Liver (tissue), 9 donors: Measurements from ENCODE around the gene MED31. TPM values are rescaled to one million over a fixed set of nuclear protein-coding genes. Genes with fewer than 3 reads are reported as not detected.

ENCODE experiments used
- DNase-seq: peaks from one replicate; pipeline ENCODE4 v3.0.0-alpha.2; 2017; ENCODE audit warnings: low spot score
- H3K27ac ChIP-seq, 2 donors: one replicate each; pipeline ENCODE4 v1.7.0; 2013; ENCODE audit warnings: inconsistent platforms in 2 of 2, low read length in 2 of 2, control low read depth in 1 of 2, low read depth in 1 of 2, mild to moderate bottlenecking in 1 of 2
- H3K27me3 ChIP-seq, 4 donors: one replicate each; pipeline versions ENCODE4 v1.6.1 to v1.7.0; 2013; ENCODE audit warnings: low read length in 3 of 4, inconsistent platforms in 1 of 4, mild to moderate bottlenecking in 1 of 4, moderate library complexity in 1 of 4; ENCODE audit not compliant: control insufficient read depth in 4 of 4, insufficient read depth in 4 of 4
- H3K36me3 ChIP-seq, 4 donors: one replicate each; pipeline versions ENCODE4 v1.6.1 to v1.7.0; 2013; ENCODE audit warnings: low read length in 3 of 4, mild to moderate bottlenecking in 3 of 4, low read depth in 1 of 4, moderate library complexity in 1 of 4; ENCODE audit not compliant: control insufficient read depth in 4 of 4, insufficient read depth in 3 of 4
- H3K4me1 ChIP-seq, 4 donors: one replicate each; pipeline versions ENCODE4 v1.6.1 to v1.7.0; 2013; ENCODE audit warnings: low read length in 3 of 4, mild to moderate bottlenecking in 3 of 4, moderate library complexity in 1 of 4; ENCODE audit not compliant: control insufficient read depth in 4 of 4, insufficient read depth in 4 of 4
- H3K4me3 ChIP-seq, 3 donors: one replicate each; pipeline versions ENCODE4 v1.6.1 to v1.7.0; 2013; ENCODE audit warnings: low read length in 3 of 3, control low read depth in 1 of 3, low read depth in 1 of 3, mild to moderate bottlenecking in 1 of 3
- H3K9ac ChIP-seq, 2 donors: one replicate each; pipeline ENCODE4 v1.7.0; 2013; ENCODE audit warnings: low read length in 2 of 2, mild to moderate bottlenecking in 2 of 2, moderate library complexity in 2 of 2, control low read depth in 1 of 2, low read depth in 1 of 2
- H3K9me3 ChIP-seq, 4 donors: one replicate each; pipeline versions ENCODE4 v1.6.1 to v1.7.0; 2013; ENCODE audit warnings: low read length in 3 of 4; ENCODE audit not compliant: control insufficient read depth in 4 of 4
- ATF3 ChIP-seq: IDR thresholded peaks from 2 replicates; pipeline ENCODE4 v1.6.1; 2016; ENCODE audit warnings: antibody characterized with exemption
- EGR1 ChIP-seq, 2 donors: IDR thresholded peaks; 2 replicates each; pipeline ENCODE4 v1.6.1; 2016 to 2018; ENCODE audit warnings: antibody characterized with exemption in 2 of 2, low read depth in 2 of 2
- FOXA1 ChIP-seq: IDR thresholded peaks from 2 replicates; pipeline ENCODE4 v1.6.1; 2016; ENCODE audit warnings: antibody characterized with exemption
- FOXA2 ChIP-seq: IDR thresholded peaks from 2 replicates; pipeline ENCODE4 v1.6.1; 2016; ENCODE audit warnings: antibody characterized with exemption
- GABPA ChIP-seq, 2 donors: IDR thresholded peaks in 1 of 2; conservative IDR thresholded peaks in 1 of 2; 2 replicates each; pipeline ENCODE4 v1.6.1; 2016; ENCODE audit warnings: antibody characterized with exemption in 2 of 2, mild to moderate bottlenecking in 1 of 2, moderate library complexity in 1 of 2
- HNF4A ChIP-seq, 2 donors: conservative IDR thresholded peaks; 2 replicates each; pipeline ENCODE4 v1.6.1; 2016; ENCODE audit warnings: antibody characterized with exemption in 2 of 2, mild to moderate bottlenecking in 2 of 2
- HNF4G ChIP-seq: IDR thresholded peaks from 2 replicates; pipeline ENCODE4 v1.6.1; 2016; ENCODE audit warnings: antibody characterized with exemption
- JUND ChIP-seq, 2 donors: IDR thresholded peaks; 2 replicates each; pipeline ENCODE4 v1.6.1; 2016; ENCODE audit warnings: antibody characterized with exemption in 2 of 2
- MAX ChIP-seq: IDR thresholded peaks from 2 replicates; pipeline ENCODE4 v1.6.1; 2016; ENCODE audit warnings: antibody characterized with exemption
- NR2F2 ChIP-seq: IDR thresholded peaks from 2 replicates; pipeline ENCODE4 v1.6.1; 2016; ENCODE audit warnings: antibody characterized with exemption
- RAD21 ChIP-seq, 2 donors: IDR thresholded peaks; 2 replicates each; pipeline ENCODE4 v1.6.1; 2016; ENCODE audit warnings: antibody characterized with exemption in 2 of 2, mild to moderate bottlenecking in 2 of 2
- RXRA ChIP-seq, 2 donors: IDR thresholded peaks; 2 replicates each; pipeline ENCODE4 v1.6.1; 2017 to 2018; ENCODE audit warnings: antibody characterized with exemption in 2 of 2, mild to moderate bottlenecking in 1 of 2
- SP1 ChIP-seq: IDR thresholded peaks from 2 replicates; pipeline ENCODE4 v1.6.1; 2018; ENCODE audit warnings: antibody characterized with exemption, mild to moderate bottlenecking
- TAF1 ChIP-seq: conservative IDR thresholded peaks from 2 replicates; pipeline ENCODE4 v1.6.1; 2016; ENCODE audit warnings: antibody characterized with exemption, mild to moderate bottlenecking
- YY1 ChIP-seq: IDR thresholded peaks from 2 replicates; pipeline ENCODE4 v1.6.1; 2016; ENCODE audit warnings: antibody characterized with exemption, mild to moderate bottlenecking
- ZBTB33 ChIP-seq: IDR thresholded peaks from 2 replicates; pipeline ENCODE4 v1.6.1; 2016; ENCODE audit warnings: antibody characterized with exemption
- WGBS: extraction: QIAGEN DNeasy Blood & Tissue Kit; methylation state at CpG from one replicate; pipeline ENCODE4 v1.1.7; 2013; 5-methylcytosine and 5-hydroxymethylcytosine counted together
- polyA plus RNA-seq, 2 donors: library from polyadenylated mRNA; stranded (reverse) in 1 of 2; unstranded in 1 of 2; fragments of 200-250 nt in 1 of 2; fragments of >200 nt in 1 of 2; fragmentation: Nextera tagmentation in 1 of 2; extraction: Ambion mirVana in 1 of 2; gene quantifications; one replicate each; pipeline versions ENCODE4 v1.2.1 to v1.2.3, GENCODE V29; 2013 to 2015
- total RNA-seq, 2 donors: library from RNA; depleted of rRNA; stranded (reverse); fragments of >200 nt; gene quantifications; one replicate each; pipeline ENCODE4 v1.2.3, GENCODE V29; 2014
- TF ChIP-seq, protein P1 (sequence below): IDR thresholded peaks from 2 replicates; pipeline ENCODE4 v1.6.1; 2016; ENCODE audit warnings: antibody characterized with exemption, mild to moderate bottlenecking
- TF ChIP-seq, protein P2 (sequence below): fragments of 150-350 bp; IDR thresholded peaks from 2 replicates; pipeline ENCODE4 v1.5.1; 2017; ENCODE audit warnings: improper control_type of control experiment, low read depth, low read length; ENCODE audit not compliant: missing input control
- donor health status: healthy.
- donor health status: healthy.
- donor health status: healthy.
- donor health status: healthy.
- donor health status: healthy.

The MED31 gene
- total and polyA plus RNA-seq, 4 donors: 6.9 to 29.8 (median 8.7) TPM

- H3K9me3 ChIP-seq: no peaks in the 10 kb centered on the region
- H3K4me3 ChIP-seq: no peak overlapping the region
- peaks cover 4 to 51% (median 37%) of the 10 kb centered on the region in 4 donors for H3K4me1 ChIP-seq
- TF ChIP-seq RXRA (IDR thresholded peaks at IDR 0.05) (no peak), EGR1 (IDR thresholded peaks at IDR 0.05; ENCODE audit: low read depth in 2 of 2) (peak in 1 of 2 donors; percentile 8)
- peaks cover 1 to 9% (median 5%) of the 10 kb centered on the region in 4 donors for H3K36me3 ChIP-seq
- no peak overlapping the region for H3K9ac ChIP-seq
- 54% methylated on average over 3 of the region's 3 CpGs for WGBS
- no peak for DNase-seq
- peak overlapping the region in 1 of 2 donors; percentile 4 for H3K27ac ChIP-seq
- no peaks in the 10 kb centered on the region for H3K27me3 ChIP-seq
Observed at GRCh38 chr17:6683730-6684459, 32.5 kb upstream of the MED31 start.

GRCh38 chr17:6683081-6683684, 31.8 kb upstream of the MED31 start:
- peaks cover 4 to 51% (median 37%) of the 10 kb centered on the region in 4 donors for H3K4me1 ChIP-seq
- peak overlapping the region in 1 of 2 donors; percentile 4 for H3K27ac ChIP-seq
- DNase-seq: no peak
- WGBS: 45% methylated on average over 3 of the region's 3 CpGs
- H3K27me3 ChIP-seq: no peaks in the 10 kb centered on the region
- TF ChIP-seq, protein P1, sequence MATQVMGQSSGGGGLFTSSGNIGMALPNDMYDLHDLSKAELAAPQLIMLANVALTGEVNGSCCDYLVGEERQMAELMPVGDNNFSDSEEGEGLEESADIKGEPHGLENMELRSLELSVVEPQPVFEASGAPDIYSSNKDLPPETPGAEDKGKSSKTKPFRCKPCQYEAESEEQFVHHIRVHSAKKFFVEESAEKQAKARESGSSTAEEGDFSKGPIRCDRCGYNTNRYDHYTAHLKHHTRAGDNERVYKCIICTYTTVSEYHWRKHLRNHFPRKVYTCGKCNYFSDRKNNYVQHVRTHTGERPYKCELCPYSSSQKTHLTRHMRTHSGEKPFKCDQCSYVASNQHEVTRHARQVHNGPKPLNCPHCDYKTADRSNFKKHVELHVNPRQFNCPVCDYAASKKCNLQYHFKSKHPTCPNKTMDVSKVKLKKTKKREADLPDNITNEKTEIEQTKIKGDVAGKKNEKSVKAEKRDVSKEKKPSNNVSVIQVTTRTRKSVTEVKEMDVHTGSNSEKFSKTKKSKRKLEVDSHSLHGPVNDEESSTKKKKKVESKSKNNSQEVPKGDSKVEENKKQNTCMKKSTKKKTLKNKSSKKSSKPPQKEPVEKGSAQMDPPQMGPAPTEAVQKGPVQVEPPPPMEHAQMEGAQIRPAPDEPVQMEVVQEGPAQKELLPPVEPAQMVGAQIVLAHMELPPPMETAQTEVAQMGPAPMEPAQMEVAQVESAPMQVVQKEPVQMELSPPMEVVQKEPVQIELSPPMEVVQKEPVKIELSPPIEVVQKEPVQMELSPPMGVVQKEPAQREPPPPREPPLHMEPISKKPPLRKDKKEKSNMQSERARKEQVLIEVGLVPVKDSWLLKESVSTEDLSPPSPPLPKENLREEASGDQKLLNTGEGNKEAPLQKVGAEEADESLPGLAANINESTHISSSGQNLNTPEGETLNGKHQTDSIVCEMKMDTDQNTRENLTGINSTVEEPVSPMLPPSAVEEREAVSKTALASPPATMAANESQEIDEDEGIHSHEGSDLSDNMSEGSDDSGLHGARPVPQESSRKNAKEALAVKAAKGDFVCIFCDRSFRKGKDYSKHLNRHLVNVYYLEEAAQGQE: no peak
- TF ChIP-seq ZBTB33 (no peak), EGR1 (IDR thresholded peaks at IDR 0.05; ENCODE audit: low read depth in 2 of 2) (no peak), TAF1 (no peak), NR2F2 (no peak), HNF4G (no peak), SP1 (peak; percentile 6), RAD21 (IDR thresholded peaks at IDR 0.05) (no peak), ATF3 (peak; percentile 27), MAX (no peak), RXRA (IDR thresholded peaks at IDR 0.05) (peak in 1 of 2 donors; percentile 30), FOXA1 (no peak), HNF4A (conservative IDR thresholded peaks at IDR 0.05) (peak; percentile 39 to 52), YY1 (no peak), JUND (IDR thresholded peaks at IDR 0.05) (peak in 1 of 2 donors; percentile 11), FOXA2 (no peak), GABPA (IDR thresholded peaks at IDR 0.05 in 1 of 2, conservative IDR thresholded peaks at IDR 0.05 in 1 of 2) (no peak)
- TF ChIP-seq, protein P2, sequence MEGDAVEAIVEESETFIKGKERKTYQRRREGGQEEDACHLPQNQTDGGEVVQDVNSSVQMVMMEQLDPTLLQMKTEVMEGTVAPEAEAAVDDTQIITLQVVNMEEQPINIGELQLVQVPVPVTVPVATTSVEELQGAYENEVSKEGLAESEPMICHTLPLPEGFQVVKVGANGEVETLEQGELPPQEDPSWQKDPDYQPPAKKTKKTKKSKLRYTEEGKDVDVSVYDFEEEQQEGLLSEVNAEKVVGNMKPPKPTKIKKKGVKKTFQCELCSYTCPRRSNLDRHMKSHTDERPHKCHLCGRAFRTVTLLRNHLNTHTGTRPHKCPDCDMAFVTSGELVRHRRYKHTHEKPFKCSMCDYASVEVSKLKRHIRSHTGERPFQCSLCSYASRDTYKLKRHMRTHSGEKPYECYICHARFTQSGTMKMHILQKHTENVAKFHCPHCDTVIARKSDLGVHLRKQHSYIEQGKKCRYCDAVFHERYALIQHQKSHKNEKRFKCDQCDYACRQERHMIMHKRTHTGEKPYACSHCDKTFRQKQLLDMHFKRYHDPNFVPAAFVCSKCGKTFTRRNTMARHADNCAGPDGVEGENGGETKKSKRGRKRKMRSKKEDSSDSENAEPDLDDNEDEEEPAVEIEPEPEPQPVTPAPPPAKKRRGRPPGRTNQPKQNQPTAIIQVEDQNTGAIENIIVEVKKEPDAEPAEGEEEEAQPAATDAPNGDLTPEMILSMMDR: no peak
- peaks cover 1 to 7% (median 5%) of the 10 kb centered on the region in 4 donors for H3K36me3 ChIP-seq
- no peaks in the 10 kb centered on the region for H3K9me3 ChIP-seq
- H3K4me3 ChIP-seq: no peak overlapping the region
- no peak overlapping the region for H3K9ac ChIP-seq
